MCF 10A (cell line): ENCODE results near the gene DCPS. TPM values are rescaled to one million over a fixed set of nuclear protein-coding genes. Genes with fewer than 3 reads are reported as not detected.

Source experiments
- BruUV-seq: library from RNA; stranded (reverse); fragments of 400-500 nt; replicated peaks from 2 replicates; lab custom pipeline; 2021; lab: Mats Ljungman, UMichigan
- CTCF ChIA-PET: fragments of 300-600 bp; sonication (Branson Sonifier 250); formaldehyde crosslinking; extraction: SDS; loops from one replicate; lab custom pipeline; 2021; ENCODE audit warnings: antibody characterized with exemption, inconsistent platforms; lab: Yijun Ruan, JAX
- POLR2A ChIA-PET: fragments of 300-600, 350-650 bp; sonication (Branson Sonifier 250); formaldehyde crosslinking; extraction: SDS; loops from one replicate; lab custom pipeline; 2020; ENCODE audit warnings: antibody characterized with exemption, inconsistent platforms; lab: Yijun Ruan, JAX
- DNase-seq: peaks from one replicate; pipeline ENCODE4 v3.0.0-alpha.2; 2018; ENCODE audit not compliant: unreplicated experiment
- H3K27ac Mint-ChIP-seq: one replicate; pipeline ENCODE4 v1.8.0; 2022; ENCODE audit warnings: mild to moderate bottlenecking, low read depth, mixed read lengths; ENCODE audit not compliant: unreplicated experiment
- H3K27me3 Mint-ChIP-seq: one replicate; pipeline ENCODE4 v1.8.0; 2022; ENCODE audit warnings: mixed read lengths; ENCODE audit not compliant: insufficient read depth, unreplicated experiment
- H3K36me3 Mint-ChIP-seq: one replicate; pipeline ENCODE4 v1.8.0; 2022; ENCODE audit warnings: mild to moderate bottlenecking, moderate library complexity, mixed read lengths; ENCODE audit not compliant: insufficient read depth, unreplicated experiment
- H3K4me1 Mint-ChIP-seq: one replicate; pipeline ENCODE4 v1.8.0; 2022; ENCODE audit warnings: mixed read lengths; ENCODE audit not compliant: insufficient read depth, unreplicated experiment
- H3K4me3 Mint-ChIP-seq: one replicate; pipeline ENCODE4 v1.8.0; 2022; ENCODE audit warnings: mild to moderate bottlenecking, moderate library complexity, mixed read lengths; ENCODE audit not compliant: unreplicated experiment
- H3K9me3 Mint-ChIP-seq: one replicate; pipeline ENCODE4 v1.8.0; 2022; ENCODE audit warnings: mixed read lengths; ENCODE audit not compliant: unreplicated experiment
- intact Hi-C: fragments of 100-400 bp; cut with micrococcal nuclease; formaldehyde crosslinking; loops from 2 replicates; pipeline ENCODE4 v1.14.1; 2022
- total RNA-seq: library from RNA; stranded (reverse); gene quantifications from 2 replicates; pipeline ENCODE4 v1.2.3, GENCODE V29; 2022
- TF ChIP-seq, protein P1 (sequence below): fragments of 200-600 bp; IDR thresholded peaks from one replicate; pipeline ENCODE4 v1.8.0; 2022; ENCODE audit warnings: antibody characterized with exemption, mild to moderate bottlenecking; ENCODE audit not compliant: unreplicated experiment

The DCPS gene
- total RNA-seq, 1 experiment from 2014 or later = 33.7 TPM

DNA sequence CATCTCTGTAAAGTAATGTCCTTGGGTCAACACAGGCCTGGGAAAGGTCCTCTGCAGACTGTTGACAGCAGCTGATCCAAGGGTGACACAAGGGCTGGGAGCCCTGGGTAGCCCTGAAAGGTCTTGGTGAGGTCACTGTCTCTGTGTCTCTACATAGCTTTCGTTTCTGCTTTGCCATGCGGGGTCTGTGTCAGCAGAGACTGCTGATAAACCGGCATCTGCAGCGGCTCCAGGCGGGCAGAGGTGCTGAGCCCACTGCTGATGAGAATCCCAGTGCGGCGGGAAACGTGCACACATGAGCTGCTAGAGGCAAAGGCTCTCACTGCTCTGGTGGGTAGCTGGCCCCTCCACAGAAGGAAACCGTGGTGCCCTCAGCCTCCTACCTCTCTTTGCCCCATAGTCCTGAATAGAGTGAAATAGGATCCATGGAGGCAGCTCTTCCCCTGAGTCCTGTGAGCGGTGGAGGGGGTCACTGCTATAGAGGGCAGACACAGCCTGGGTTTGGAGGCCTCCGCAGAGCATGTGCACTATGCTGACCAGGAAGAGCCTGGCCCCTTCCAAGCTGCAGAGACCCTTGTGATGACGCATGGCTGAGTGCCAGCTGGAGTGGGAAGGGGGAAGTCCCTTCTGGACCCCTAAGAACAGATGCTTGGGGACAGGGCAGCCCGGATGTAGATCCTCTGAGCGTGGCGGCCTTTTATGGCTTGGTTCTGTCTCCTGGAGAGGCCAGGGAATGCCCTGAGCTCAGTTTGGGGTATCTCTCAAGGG lies 33.8 kb downstream of the DCPS start:
- no TSS peak for BruUV-seq
- TF ChIP-seq, protein P1, sequence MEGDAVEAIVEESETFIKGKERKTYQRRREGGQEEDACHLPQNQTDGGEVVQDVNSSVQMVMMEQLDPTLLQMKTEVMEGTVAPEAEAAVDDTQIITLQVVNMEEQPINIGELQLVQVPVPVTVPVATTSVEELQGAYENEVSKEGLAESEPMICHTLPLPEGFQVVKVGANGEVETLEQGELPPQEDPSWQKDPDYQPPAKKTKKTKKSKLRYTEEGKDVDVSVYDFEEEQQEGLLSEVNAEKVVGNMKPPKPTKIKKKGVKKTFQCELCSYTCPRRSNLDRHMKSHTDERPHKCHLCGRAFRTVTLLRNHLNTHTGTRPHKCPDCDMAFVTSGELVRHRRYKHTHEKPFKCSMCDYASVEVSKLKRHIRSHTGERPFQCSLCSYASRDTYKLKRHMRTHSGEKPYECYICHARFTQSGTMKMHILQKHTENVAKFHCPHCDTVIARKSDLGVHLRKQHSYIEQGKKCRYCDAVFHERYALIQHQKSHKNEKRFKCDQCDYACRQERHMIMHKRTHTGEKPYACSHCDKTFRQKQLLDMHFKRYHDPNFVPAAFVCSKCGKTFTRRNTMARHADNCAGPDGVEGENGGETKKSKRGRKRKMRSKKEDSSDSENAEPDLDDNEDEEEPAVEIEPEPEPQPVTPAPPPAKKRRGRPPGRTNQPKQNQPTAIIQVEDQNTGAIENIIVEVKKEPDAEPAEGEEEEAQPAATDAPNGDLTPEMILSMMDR = no peak
- Mint-ChIP-seq H3K4me1 (peaks cover 37% of the 10 kb centered on the region), H3K9me3 (no peaks in the 10 kb centered on the region), H3K27ac (no peak overlapping the region), H3K27me3 (no peaks in the 10 kb centered on the region), H3K4me3 (no peak overlapping the region), H3K36me3 (peaks cover 25% of the 10 kb centered on the region)
- ChIA-PET POLR2A (interaction anchor here (0.8 kb wide), 1 partner anchor 16 kb away, joined by 3 read pairs; no protein-coding TSS in a partner anchor), CTCF (interaction anchor here (3.6 kb wide), 1 partner anchor 27 kb away, joined by 16 read pairs; no protein-coding TSS in a partner anchor)
- intact Hi-C loops = no loop called here
- no peak for DNase-seq

DNA sequence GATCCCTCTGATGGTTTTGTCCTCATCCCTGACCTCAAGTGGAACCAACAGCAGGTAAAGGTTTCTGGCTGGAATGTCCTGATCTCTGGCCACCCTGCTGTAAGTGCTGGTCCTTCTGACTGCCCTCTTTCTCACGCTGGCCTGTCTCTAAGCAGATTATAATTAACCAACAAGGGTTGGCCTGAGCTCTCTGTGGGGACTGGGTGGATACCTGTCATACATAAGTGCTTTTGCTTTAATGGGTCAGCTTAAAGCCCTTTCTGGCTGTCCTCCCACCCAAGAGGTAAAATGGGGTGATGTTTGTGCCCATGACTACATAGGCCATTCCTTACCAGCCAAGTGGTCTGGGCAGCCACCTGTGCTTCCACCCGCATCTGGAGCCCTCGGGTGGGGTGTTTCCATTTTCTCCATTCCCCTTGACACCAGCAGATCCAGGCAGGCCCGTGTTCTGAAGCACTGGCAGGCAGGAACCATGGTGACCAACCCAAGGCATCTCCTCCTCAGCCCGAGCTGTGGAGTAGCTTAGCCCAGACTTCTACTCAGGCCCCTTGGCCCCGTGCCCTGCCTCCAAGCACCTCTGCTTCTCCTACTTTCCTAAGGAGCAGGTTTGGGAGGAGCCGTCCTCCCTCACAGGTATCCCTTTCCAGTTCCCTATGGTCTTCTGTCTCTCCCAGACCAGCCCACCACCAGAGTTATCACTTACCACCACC lies 34.6 kb downstream of the DCPS start:
- POLR2A ChIA-PET = interaction anchor here (0.7 kb wide), 2 partner anchors 15 to 645 kb away, joined by 3 read pairs; no protein-coding TSS in a partner anchor
- H3K4me1 Mint-ChIP-seq = peaks cover 30% of the 10 kb centered on the region
- no peaks in the 10 kb centered on the region for H3K9me3 Mint-ChIP-seq

DNA sequence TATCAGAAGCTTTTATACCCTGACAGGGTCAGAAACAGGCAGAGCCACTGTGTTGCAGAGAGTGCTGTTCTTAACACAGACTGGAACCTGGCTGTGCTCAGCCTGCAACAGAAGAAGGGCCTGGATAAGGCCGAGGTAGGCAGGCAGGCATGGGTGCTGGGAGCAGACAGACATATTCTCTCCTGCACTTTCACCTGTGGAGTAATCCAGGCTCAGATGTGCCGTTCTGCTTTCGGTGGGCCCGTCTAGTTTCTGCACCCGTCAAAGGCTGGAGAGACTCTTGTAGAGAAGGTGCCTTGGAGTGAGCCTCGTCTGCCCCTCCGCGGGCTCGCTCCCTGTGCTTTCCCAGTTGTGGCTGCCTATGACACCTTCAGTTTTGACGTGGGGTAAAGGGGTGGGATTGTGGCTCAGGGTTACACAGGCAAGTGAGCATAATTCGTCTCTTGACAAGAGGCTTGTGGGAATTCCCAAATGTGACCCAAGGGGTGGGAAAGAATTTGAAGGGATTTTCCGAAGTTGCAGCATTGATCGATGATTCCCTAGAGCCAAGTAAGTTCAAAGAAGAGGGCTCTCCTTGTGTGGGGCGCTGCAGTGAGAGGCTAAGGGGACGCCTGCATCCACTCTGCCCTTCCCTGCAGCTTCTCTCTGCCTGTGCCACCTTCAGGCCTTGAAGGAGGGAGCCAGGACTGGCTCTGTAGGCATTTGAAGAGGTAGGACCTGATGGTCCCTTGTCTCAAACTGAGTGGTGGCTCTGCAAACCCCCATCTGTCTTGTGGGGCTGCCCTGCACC lies 35.4 kb downstream of the DCPS start:
- CTCF ChIA-PET = interaction anchor here (3.6 kb wide), 1 partner anchor 28 kb away, joined by 16 read pairs; no protein-coding TSS in a partner anchor
- Mint-ChIP-seq H3K9me3 (no peaks in the 10 kb centered on the region), H3K4me1 (peaks cover 30% of the 10 kb centered on the region), H3K27ac (no peak overlapping the region), H3K4me3 (no peak overlapping the region), H3K27me3 (no peaks in the 10 kb centered on the region), H3K36me3 (peaks cover 25% of the 10 kb centered on the region)
- no TSS peak for BruUV-seq
- TF ChIP-seq, protein P1 = no peak
- intact Hi-C loops = no loop called here
- peak; percentile 49 for DNase-seq
- POLR2A ChIA-PET = interaction anchor here (0.7 kb wide), 2 partner anchors 14 to 537 kb away, joined by 3 read pairs; no protein-coding TSS in a partner anchor

More for the DNA sequence above, 34.6 kb downstream of the DCPS start:
- no peak overlapping the region for H3K27ac Mint-ChIP-seq
- no TSS peak for BruUV-seq
- H3K36me3 Mint-ChIP-seq = peaks cover 27% of the 10 kb centered on the region
- no peak overlapping the region for H3K4me3 Mint-ChIP-seq
- CTCF ChIA-PET = interaction anchor here (0.7 to 3.6 kb wide), 2 partner anchors 28 to 131 kb away, joined by 3 to 16 read pairs; no protein-coding TSS in a partner anchor
- no peaks in the 10 kb centered on the region for H3K27me3 Mint-ChIP-seq
- TF ChIP-seq, protein P1 = no peak
- DNase-seq = no peak
- intact Hi-C loops = no loop called here
